NCI-H2081 (cell line): ENCODE results near the gene OSBPL7.

Experiments
- DNase-seq, 2 experiments: peaks; one replicate each; lab custom pipeline; 2025; lab: John Stamatoyannopoulos, UW

The OSBPL7 gene

DNA sequence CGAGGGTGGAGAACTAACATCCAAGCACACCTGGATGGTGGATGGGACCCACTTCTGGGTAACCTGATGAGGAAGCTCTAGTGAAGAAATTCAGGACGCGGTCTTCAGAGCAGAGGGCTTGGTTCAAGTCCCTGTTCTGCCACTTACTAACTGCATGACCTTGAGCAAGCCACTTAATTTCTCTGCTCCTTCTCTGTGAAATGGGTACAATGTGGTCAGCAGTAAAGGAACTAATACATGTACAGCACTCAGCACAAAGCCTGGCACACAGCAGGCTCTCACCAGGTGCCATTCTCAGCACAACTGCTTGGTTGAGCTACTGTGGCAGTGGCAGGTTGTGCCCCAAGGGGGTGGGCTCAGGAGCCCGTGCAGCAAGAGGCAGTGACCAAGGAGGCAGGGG is 1.9 kb upstream of the OSBPL7 start:
- no peak for DNase-seq

DNA sequence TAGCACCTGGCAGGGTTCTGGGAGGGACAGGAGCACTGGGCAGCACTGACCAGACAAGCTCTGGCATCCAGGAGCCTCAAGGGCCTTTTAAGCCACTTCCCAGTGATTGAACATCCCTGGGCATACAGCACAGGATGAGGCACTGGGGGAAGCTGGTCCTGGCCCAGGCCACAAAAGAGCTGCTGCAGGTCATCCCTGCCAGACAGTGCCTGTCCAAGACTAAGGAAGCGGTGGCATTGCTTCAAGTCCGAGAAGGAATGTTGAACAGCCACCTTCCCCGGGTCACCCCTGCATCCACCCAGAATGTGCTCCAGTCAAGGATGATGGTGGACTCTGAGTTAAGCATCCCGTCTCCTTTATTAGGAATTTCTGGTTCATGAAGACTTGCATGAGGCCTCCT is 1.2 kb upstream of the OSBPL7 start:
- no peak for DNase-seq

DNA sequence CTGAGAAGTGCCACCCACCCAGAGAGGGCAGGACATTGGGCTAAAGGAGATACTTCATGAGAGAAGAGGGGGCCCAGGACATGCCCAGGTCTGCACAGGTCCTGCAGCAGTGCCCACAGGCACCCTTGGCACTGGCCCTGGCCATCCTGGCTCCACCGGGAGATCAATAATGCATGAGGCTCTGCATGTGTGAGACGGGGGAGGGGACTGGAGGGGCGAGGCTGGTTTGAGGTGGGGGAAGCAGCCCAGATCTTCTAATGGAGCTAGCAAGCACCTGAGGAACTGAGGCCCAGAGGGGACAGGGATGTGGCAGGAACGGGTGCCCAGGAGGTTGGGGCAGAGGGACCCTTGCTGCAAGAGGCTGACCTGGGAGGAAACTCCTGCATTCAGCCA is 567 bp downstream of the OSBPL7 start:
- no peak for DNase-seq

- no peak for DNase-seq
Measured at GRCh38 chr17:47820033-47820789, 1.4 kb downstream of the OSBPL7 start.

DNA sequence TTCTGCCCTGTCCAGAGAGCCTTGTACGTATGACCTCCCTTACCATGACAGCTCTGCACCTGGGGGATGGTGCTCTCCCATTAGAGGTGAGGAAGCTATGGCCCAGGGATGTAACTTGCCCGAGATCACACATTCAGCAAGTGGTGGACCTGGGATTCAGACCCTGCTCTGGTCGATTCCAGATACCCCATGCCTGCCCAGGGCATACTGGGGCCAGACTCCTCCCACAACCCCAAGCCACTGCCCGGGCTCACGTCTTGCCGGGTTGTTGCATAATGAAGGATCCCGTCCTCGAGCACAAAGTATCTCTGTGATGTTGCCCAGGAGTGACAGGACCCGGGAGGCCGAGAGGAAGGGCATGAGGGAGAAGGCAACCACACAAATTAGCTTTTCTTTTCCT is 2.1 kb downstream of the OSBPL7 start:
- DNase-seq, result no peak

DNA sequence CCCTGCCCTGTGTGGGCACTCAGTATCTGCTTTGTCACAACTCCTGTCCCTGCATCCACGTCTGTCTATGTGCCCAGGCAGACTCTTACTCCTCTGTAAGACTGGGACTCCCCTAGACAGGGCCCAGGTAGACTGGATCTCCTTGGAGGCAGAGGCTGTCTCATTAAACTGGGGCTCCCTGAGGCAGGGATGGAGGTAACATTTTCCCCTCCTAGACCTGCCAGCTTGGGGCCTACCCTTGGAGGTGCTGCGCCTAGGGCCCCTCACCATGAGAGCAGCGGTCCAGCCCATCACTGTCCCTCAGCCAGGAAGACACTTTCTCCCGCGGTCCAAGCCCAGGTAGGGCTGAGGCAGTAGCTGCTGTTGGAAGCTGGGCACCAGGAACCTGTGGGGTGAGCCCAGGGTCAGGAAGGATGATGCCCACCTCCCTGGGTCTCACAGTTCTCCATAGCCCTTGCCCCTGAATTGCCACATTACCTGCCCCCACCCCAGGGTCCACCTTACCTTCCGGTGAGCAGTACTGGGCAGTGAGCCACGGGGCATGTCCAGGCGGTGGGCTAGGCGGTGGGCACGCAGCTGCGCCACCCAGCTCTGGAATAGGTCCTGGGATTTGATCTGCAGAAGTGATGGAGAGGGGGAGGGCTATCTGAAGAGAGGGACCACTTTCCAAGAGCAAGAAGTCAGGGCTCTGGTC is 3.4 kb downstream of the OSBPL7 start:
- no peak for DNase-seq

GRCh38 chr17:47816947-47817346 is 4.6 kb downstream of the OSBPL7 start:
- no peak for DNase-seq

GRCh38 chr17:47816111-47816735 is 5.4 kb downstream of the OSBPL7 start:
- DNase-seq, result no peak

GRCh38 chr17:47815106-47815918 is 6.3 kb downstream of the OSBPL7 start:
- DNase-seq, result no peak

- DNase-seq, result no peak
Measured at GRCh38 chr17:47813512-47814031, 8.0 kb downstream of the OSBPL7 start.

GRCh38 chr17:47813077-47813476 is 8.5 kb downstream of the OSBPL7 start:
- DNase-seq, result no peak

DNA sequence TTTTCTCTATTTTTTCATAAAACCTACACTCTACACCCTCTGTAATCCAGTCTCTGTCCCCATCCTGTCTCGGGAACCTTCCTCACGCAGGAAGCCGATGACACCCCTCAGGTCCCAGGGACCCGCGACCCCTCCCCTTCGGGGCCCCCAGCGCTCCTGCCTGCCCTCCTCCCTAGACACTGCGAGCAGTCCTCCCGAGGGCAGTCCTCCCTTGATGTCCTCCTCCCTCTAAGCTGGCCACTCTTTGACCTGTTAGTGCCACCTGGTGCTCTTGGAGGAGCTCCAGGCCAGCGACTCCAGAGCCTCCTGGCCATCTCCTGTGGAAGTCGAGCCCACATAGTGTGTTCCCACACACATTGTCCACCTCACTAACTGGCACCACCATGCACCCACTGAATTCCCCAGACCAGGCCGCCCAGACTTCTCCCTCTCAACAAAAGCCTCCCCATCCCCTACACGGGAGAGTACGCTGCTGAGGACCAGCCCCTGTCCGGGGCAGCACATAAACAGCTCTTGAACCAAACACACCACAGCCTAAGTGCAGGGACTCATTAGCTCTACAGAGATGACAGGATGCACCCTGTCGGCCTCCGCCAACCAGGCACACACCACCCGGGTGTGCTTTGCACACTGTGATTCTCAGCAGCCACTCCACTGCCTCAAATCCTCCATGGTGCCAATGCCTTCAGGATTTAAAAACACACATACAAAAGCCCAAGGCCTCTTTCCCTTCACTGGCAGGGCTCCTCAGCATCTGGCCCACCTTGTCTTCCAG is 9.3 kb downstream of the OSBPL7 start:
- no peak for DNase-seq

DNA sequence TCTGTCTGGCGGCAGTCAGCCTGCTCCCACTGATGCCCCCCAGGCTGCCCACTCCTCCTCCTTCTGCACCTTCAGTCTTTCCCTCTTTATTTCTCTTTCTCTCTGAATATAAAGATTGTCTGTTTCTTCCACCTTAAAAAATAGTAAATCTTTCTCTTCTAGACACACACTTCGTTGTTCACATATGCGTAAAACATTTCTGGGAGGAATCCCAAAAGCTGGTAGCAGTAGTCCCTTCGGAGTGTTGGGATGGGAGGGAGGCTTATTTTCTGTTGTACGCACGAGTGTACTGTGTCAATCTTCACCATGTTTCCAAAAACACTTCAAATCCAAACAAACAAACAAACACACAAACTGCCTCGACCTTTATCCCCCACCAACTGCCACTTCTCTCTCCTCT is 9.9 kb downstream of the OSBPL7 start:
- DNase-seq, result no peak

- no peak for DNase-seq
Measured at GRCh38 chr17:47810901-47811635, 10.5 kb downstream of the OSBPL7 start.

- DNase-seq, result no peak
Measured at GRCh38 chr17:47810200-47810821, 11.3 kb downstream of the OSBPL7 start.

DNA sequence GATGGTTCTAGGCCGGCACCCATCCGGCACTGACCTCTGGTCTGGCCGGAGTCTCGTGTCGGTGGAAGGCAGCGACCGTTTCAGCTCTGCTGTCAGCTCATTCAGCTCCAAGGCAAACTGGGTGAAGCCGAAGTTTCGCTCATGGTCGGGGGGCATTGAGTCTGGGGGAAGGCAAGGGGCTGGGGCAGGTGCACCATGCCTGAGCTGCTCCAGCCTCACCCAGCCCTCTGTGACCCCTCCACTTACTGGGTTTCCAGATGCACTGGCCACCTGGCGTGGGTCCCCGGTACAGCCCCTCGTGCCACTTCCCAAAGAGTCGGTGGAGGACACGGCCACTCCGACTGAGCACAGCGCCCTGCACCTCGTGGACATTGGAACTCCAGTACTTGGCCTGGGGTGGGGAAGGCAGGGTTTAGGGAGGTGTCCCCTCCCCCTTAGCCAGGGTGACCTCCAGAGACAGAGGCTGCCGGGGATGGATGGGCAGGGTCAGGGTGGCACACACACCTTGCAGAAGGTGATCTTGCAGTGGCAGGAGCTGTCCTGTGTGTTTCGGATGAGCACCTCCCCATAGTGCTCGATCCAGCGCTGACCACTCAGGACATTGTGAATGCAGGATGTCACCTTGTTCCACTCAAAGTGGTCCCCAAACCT is 12.6 kb downstream of the OSBPL7 start:
- DNase-seq, result no peak

GRCh38 chr17:47808036-47808829 is 13.4 kb downstream of the OSBPL7 start:
- no peak for DNase-seq

DNA sequence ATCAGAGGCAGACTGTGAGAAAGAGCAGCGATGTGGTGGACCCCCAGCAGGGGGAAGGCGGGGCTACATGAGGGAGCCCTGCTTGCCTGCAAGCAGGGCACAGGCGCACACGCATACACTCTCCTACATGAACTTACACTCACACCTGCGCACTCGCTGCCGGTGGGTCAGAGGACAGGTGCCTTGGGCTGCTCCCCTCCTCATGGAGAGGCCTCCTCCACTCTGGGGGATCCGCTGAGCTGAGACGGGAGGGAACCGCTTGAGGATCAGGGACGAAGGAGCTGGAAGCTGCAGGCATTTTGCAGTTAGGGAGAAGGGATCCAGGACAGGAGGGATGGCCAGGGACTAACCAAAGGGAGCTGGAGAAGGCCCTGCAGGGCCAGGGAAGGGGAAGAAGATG is 14.2 kb downstream of the OSBPL7 start:
- no peak for DNase-seq

DNA sequence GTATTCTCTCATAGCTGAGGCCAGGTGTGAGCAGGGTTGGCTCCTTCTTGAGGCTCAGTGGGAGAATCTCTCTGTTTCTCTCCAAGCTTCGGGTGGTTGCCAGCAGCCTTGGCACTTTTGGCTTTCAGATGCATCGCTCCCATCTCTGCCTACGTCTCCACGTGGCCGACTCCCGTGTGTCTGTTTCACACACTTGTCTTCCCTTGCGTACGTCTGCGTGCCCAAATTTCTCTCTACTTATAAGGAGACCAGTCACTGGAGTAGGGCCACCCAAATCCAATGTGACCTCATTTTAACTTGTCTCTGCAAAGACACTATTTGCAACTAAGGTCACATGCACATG is 14.7 kb downstream of the OSBPL7 start:
- DNase-seq, result no peak
